Tibial nerve (tissue), 4 donors: ENCODE results near the gene METTL24. TPM values are rescaled to one million over a fixed set of nuclear protein-coding genes. Genes with fewer than 3 reads are reported as not detected.

Experiments used
- DNase-seq, 2 donors: peaks; one replicate each; pipeline ENCODE4 v3.0.0-alpha.2; 2019; ENCODE audit warnings: low spot score in 2 of 2
- H3K27ac ChIP-seq, 4 donors: fragments of 200-600 bp; sonication (generic) in 3 of 4; one replicate each; pipeline ENCODE4 v1.5.1; 2017 to 2019; ENCODE audit warnings: mild to moderate bottlenecking in 1 of 4
- H3K27me3 ChIP-seq, 2 donors: fragments of 200-600 bp; sonication (generic) in 1 of 2; one replicate each; pipeline versions ENCODE4 v1.5.1 to v1.6.0; 2017 to 2019
- H3K36me3 ChIP-seq, 3 donors: fragments of 200-600 bp; sonication (generic); one replicate each; pipeline ENCODE4 v1.5.1; 2018 to 2019
- H3K4me1 ChIP-seq, 4 donors: fragments of 200-600 bp; sonication (generic) in 3 of 4; one replicate each; pipeline ENCODE4 v1.5.1; 2017 to 2019
- H3K4me3 ChIP-seq, 4 donors: fragments of 200-600 bp; sonication (generic) in 3 of 4; one replicate each; pipeline ENCODE4 v1.5.1; 2017 to 2019; ENCODE audit warnings: mild to moderate bottlenecking in 1 of 4, moderate library complexity in 1 of 4
- H3K9me3 ChIP-seq, 4 donors: fragments of 200-600 bp; sonication (generic) in 3 of 4; one replicate each; pipeline ENCODE4 v1.5.1; 2017 to 2019
- EP300 ChIP-seq, 2 donors: sonication (generic); formaldehyde crosslinking; IDR thresholded peaks; one replicate each; pipeline ENCODE4 v1.6.1; 2017; ENCODE audit warnings: antibody characterized with exemption in 2 of 2, mild to moderate bottlenecking in 1 of 2
- POLR2A ChIP-seq, 2 donors: fragments of 450-650 bp; IDR thresholded peaks; one replicate each; pipeline ENCODE4 v1.6.1; 2017; ENCODE audit warnings: antibody characterized with exemption in 2 of 2, mild to moderate bottlenecking in 2 of 2, moderate library complexity in 2 of 2
- WGBS, 2 donors: methylation state at CpG; one replicate each; pipeline ENCODE4 v1.1.5; 2018; 5-methylcytosine and 5-hydroxymethylcytosine counted together
- total RNA-seq, 4 donors: library from RNA; depleted of rRNA; stranded (reverse); fragments of >200 nt; gene quantifications; one replicate each; pipeline ENCODE4 v1.1.0, GENCODE V29; 2016
- TF ChIP-seq, protein P1 (sequence below), 5 experiments: fragments of 200-600 bp in 3 of 5; fragments of 450-650 bp in 2 of 5; sonication (generic) in 3 of 5; IDR thresholded peaks; one replicate each; pipeline ENCODE4 v1.5.1; 2016 to 2019; ENCODE audit warnings: antibody characterized with exemption in 5 of 5, mild to moderate bottlenecking in 3 of 5, moderate library complexity in 2 of 5

Gene METTL24, protein sequence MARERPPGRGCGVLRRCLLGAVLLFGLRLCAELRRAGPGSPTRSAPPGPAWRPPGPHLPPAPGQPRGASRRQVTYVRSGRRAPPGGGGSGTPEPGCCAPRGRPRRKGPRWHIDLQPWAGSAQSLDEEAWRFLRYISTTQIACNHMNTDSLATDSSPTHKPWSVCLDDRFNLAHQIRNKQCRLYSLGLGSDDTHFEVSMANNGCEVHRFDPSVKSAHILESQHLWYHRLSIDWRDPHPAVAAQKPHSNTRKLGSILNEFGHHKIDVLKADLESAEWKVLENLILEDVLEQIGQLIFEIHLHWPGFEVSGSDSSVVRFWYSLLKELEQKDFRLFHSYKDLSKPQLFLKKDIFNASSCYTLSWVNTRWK
- total RNA-seq = 1 to 10 TPM in 1 of 4 donors, under 1 TPM in 3; 0.63 to 2.4 (median 0.93) TPM

DNA sequence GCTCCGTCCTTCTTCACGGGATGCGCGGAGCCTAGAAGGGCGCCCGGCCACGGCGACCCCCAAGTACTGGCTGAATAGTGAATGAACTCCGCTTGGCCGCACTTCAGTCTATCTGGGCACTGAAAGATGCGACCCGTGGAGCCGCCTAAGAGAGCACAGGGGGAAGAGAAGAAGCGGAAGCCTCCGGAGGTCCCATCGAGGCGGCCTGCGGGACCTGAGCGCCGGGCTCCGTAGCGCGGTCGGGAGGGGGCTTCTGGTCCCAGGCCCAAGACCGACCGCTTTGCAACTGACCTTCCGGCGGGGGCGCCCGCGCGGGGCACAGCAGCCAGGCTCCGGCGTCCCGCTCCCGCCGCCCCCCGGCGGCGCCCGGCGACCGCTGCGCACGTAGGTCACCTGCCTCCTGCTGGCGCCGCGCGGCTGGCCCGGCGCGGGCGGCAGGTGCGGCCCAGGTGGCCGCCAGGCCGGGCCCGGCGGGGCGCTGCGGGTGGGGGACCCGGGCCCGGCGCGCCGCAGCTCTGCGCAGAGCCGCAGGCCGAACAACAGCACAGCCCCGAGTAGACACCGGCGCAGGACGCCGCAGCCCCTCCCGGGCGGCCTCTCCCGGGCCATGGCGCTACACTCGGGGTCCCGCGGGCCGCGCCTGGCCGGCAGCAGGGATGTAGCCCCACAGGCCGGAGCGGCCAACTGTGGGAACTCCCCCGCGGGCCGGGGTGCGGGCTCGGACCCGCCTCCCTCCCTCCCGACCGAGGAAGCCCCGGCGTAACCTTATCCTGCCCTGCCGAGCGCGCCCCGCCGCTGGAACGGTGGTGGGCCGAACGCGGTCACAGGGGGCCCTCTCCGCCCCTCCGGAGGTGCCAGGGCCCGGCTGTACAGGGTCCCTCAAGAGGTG is at the start of gene METTL24:
METTL24 (minus strand) TSS at position 686 of the 889 bp plus-strand sequence; CDS start at position 609, 77 bp downstream.
- Histone ChIP-seq H3K36me3 (no peaks in the 10 kb centered on the region), H3K27me3 (peaks cover 0 to 25% of the 10 kb centered on the region in 2 donors), H3K9me3 (peaks cover 0 to 6% (median 0%) of the 10 kb centered on the region in 4 donors), H3K27ac (peak within 1 kb of the TSS in 3 of 4 donors; percentile 64 to 77 (median 73)), H3K4me1 (peaks cover 0 to 18% (median 4%) of the 10 kb centered on the region in 4 donors), H3K4me3 (peak within 1 kb of the TSS; percentile 18 to 67 (median 54))
- DNase-seq = no peak
- 2% methylated on average over 23 to 56 of the region's 107 CpGs for WGBS, 2 donors
- TF ChIP-seq EP300 (IDR thresholded peaks at IDR 0.05) (no peak), POLR2A (IDR thresholded peaks at IDR 0.05) (no peak)
- TF ChIP-seq, protein P1, sequence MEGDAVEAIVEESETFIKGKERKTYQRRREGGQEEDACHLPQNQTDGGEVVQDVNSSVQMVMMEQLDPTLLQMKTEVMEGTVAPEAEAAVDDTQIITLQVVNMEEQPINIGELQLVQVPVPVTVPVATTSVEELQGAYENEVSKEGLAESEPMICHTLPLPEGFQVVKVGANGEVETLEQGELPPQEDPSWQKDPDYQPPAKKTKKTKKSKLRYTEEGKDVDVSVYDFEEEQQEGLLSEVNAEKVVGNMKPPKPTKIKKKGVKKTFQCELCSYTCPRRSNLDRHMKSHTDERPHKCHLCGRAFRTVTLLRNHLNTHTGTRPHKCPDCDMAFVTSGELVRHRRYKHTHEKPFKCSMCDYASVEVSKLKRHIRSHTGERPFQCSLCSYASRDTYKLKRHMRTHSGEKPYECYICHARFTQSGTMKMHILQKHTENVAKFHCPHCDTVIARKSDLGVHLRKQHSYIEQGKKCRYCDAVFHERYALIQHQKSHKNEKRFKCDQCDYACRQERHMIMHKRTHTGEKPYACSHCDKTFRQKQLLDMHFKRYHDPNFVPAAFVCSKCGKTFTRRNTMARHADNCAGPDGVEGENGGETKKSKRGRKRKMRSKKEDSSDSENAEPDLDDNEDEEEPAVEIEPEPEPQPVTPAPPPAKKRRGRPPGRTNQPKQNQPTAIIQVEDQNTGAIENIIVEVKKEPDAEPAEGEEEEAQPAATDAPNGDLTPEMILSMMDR (IDR thresholded peaks at IDR 0.05) = no peak

DNA sequence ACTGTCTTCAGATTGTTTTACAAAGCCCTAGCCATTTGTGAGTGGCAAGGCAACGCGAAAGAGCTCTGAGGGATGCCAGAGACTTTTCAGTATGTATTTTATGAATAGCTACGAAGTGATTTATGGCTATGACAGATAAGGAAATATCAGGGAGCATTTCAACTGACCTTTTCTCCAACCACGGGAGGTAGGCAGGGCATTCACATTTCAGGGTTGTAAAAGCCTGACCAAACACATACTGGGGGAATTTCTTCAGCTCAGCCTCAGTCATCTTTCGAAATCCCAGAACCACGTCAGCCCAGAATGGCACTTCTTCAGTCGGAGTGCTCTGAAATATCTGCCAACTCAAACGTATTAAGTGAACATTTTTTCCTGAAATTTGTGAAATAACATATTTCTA is 46.5 kb upstream of the METTL24 start:
- Histone ChIP-seq H3K4me3 (no peak overlapping the region), H3K36me3 (no peaks in the 10 kb centered on the region), H3K27ac (no peak overlapping the region), H3K9me3 (no peaks in the 10 kb centered on the region), H3K27me3 (no peaks in the 10 kb centered on the region), H3K4me1 (peaks cover 0 to 3% (median 0%) of the 10 kb centered on the region in 4 donors)
- no peak for TF ChIP-seq POLR2A (IDR thresholded peaks at IDR 0.05)
- TF ChIP-seq, protein P1 (IDR thresholded peaks at IDR 0.05) = no peak
- TF ChIP-seq EP300 (IDR thresholded peaks at IDR 0.05) = no peak
- WGBS, 2 donors = 56 to 64% methylated on average over 8 of the region's 8 CpGs
- no peak for DNase-seq

DNA sequence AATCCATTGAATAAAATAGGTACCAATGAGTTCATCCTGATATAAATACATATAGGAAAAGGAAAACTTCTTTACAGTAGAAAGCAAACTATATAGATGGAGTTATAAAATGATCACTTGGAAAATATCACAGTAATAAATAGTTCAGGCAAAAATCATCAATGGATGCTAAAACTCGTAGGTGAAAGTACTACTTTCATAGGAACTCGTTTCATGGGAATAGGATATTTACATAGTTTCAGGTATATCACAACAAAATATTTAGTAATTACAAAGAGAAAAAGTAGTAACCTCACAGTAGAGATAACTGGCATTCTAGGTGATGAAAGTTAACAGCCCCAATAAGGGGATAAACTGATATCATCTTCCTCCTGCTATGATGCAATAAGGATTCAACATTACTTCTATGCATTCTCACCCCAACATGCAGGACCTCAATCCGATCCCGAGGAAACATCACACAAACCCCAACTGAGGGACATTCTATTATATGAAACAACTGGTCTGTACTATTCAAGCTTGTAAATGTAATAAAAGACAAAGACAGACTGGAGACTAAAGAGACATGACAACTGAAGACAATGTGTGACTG is 43.5 kb upstream of the METTL24 start:
- H3K36me3 ChIP-seq = no peaks in the 10 kb centered on the region
- H3K9me3 ChIP-seq = no peaks in the 10 kb centered on the region
- TF ChIP-seq POLR2A (IDR thresholded peaks at IDR 0.05) (no peak), EP300 (IDR thresholded peaks at IDR 0.05) (no peak)
- H3K4me1 ChIP-seq = peaks cover 0 to 12% (median 2%) of the 10 kb centered on the region in 4 donors
- H3K4me3 ChIP-seq = no peak overlapping the region
- 83 to 84% methylated on average over 4 of the region's 4 CpGs for WGBS, 2 donors
- no peak overlapping the region for H3K27ac ChIP-seq
- no peak for DNase-seq
- no peaks in the 10 kb centered on the region for H3K27me3 ChIP-seq

DNA sequence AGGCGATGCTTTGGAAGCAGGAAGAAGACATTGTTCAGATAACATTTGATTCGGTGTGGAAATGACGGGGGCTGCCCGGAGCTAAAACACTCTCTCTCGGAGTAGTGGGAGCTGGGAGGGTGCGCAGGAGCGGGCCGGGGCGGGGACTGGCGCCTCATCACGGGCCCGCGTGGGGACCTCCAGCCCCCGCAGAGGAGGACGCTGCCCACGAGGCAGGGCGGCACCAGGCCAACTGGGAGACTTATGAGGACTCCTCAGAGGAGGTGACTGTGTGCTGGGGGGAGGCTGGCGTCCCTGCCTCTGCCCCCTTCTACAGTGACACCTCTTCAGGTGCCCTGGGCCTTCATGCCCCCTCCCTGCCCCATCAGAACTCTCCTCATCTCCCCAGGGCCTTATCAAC is 42.1 kb upstream of the METTL24 start:
- TF ChIP-seq POLR2A (IDR thresholded peaks at IDR 0.05) (no peak), EP300 (IDR thresholded peaks at IDR 0.05) (no peak)
- TF ChIP-seq, protein P1 (IDR thresholded peaks at IDR 0.05) = no peak
- Histone ChIP-seq H3K27me3 (no peaks in the 10 kb centered on the region), H3K4me3 (peak overlapping the region in 3 of 4 donors; percentile 15 to 53 (median 48)), H3K4me1 (peaks cover 0 to 12% (median 2%) of the 10 kb centered on the region in 4 donors), H3K27ac (peak overlapping the region in 3 of 4 donors; percentile 31 to 72 (median 52)), H3K36me3 (no peaks in the 10 kb centered on the region), H3K9me3 (no peaks in the 10 kb centered on the region)
- DNase-seq = no peak
- 58 to 59% methylated on average over 13 to 18 of the region's 18 CpGs for WGBS, 2 donors
